A673 (cell line): ENCODE data around the gene IL1RAPL1. TPM values are rescaled to one million over a fixed set of nuclear protein-coding genes. Genes with fewer than 3 reads are reported as not detected.
A peak's percentile ranks its signal among the peaks of the same experiment; 100 is the strongest.
"Not testable (repeated sequence)": the region's sequence is repeated elsewhere in the genome, so short reads cannot be mapped to it uniquely, and the experiment has no call there.

Experiments used
- BruUV-seq: library from RNA; stranded (reverse); fragments of 400-500 nt; replicated peaks from 2 replicates; lab custom pipeline; 2021; lab: Mats Ljungman, UMichigan
- CTCF ChIA-PET: fragments of 300-600 bp; sonication (Branson Sonifier 250); formaldehyde crosslinking; loops from one replicate; lab custom pipeline; 2022; ENCODE audit warnings: antibody characterized with exemption; lab: Charles Lee
- POLR2A ChIA-PET: fragments of 300-600 bp; sonication (Branson Sonifier 250); formaldehyde crosslinking; loops from one replicate; lab custom pipeline; 2022; ENCODE audit warnings: antibody characterized with exemption; ENCODE audit not compliant: low non-redundant PET; lab: Charles Lee
- DNase-seq: peaks from one replicate; pipeline ENCODE4 v3.0.0-alpha.2; 2015; ENCODE audit warnings: low spot score
- H3K27ac ChIP-seq: fragments of 200-600 bp; sonication (generic); 2 replicates; pipeline ENCODE4 v1.5.1; 2016; ENCODE audit warnings: mixed run types, low read depth, mild to moderate bottlenecking, mixed read lengths, antibody characterized with exemption, low read length; ENCODE audit not compliant: poor library complexity, severe bottlenecking
- H3K27me3 ChIP-seq: fragments of 200-600 bp; sonication (generic); replicated peaks from 2 replicates; pipeline ENCODE4 v1.6.1; 2017; ENCODE audit warnings: mixed run types, low read depth, mild to moderate bottlenecking, mixed read lengths, antibody characterized with exemption, low read length; ENCODE audit not compliant: insufficient read depth, poor library complexity
- H3K36me3 ChIP-seq: fragments of 200-600 bp; sonication (generic); 2 replicates; pipeline ENCODE4 v1.6.1; 2016; ENCODE audit warnings: mixed run types, mild to moderate bottlenecking, mixed read lengths, antibody characterized with exemption, low read length; ENCODE audit not compliant: insufficient read depth, poor library complexity, severe bottlenecking
- H3K4me1 ChIP-seq: fragments of 200-600 bp; sonication (generic); 2 replicates; pipeline ENCODE4 v1.6.1; 2017; ENCODE audit warnings: mixed run types, mild to moderate bottlenecking, mixed read lengths, antibody characterized with exemption, low read length; ENCODE audit not compliant: insufficient read depth, poor library complexity, severe bottlenecking
- H3K4me3 ChIP-seq: fragments of 200-600 bp; sonication (generic); 2 replicates; pipeline ENCODE4 v1.5.1; 2016; ENCODE audit warnings: low read depth, mixed run types, mild to moderate bottlenecking, mixed read lengths, low read length; ENCODE audit not compliant: poor library complexity, severe bottlenecking
- H3K9me3 ChIP-seq: fragments of 200-600 bp; sonication (generic); 2 replicates; pipeline ENCODE4 v1.6.1; 2016; ENCODE audit warnings: mixed run types, low read depth, mild to moderate bottlenecking, mixed read lengths, antibody characterized with exemption, low read length; ENCODE audit not compliant: poor library complexity, severe bottlenecking
- EZH2 ChIP-seq: fragments of 200-600 bp; sonication (generic); IDR thresholded peaks from 2 replicates; pipeline ENCODE4 v1.6.1; 2017; ENCODE audit warnings: borderline replicate concordance, low read depth, mild to moderate bottlenecking, mixed read lengths, antibody characterized with exemption, low read length; ENCODE audit not compliant: poor library complexity, severe bottlenecking
- intact Hi-C: fragments of 100-400 bp; cut with micrococcal nuclease; formaldehyde crosslinking; loops from one replicate; pipeline ENCODE4 v1.10.0; 2022; ENCODE audit not compliant: unreplicated experiment
- total RNA-seq: library from RNA; stranded (reverse); gene quantifications from 2 replicates; pipeline ENCODE4 v1.2.3, GENCODE V29; 2021
- TF ChIP-seq, protein P1 (sequence below): fragments of 300-800, 200-600 bp; sonication (generic); conservative IDR thresholded peaks from 2 replicates; pipeline ENCODE4 v1.5.1; 2017; ENCODE audit warnings: low read depth, mild to moderate bottlenecking, antibody characterized with exemption, low read length, moderate library complexity, mixed read lengths

Gene IL1RAPL1
- total RNA-seq, 1 experiment from 2014 or later = 0.21 TPM

DNA sequence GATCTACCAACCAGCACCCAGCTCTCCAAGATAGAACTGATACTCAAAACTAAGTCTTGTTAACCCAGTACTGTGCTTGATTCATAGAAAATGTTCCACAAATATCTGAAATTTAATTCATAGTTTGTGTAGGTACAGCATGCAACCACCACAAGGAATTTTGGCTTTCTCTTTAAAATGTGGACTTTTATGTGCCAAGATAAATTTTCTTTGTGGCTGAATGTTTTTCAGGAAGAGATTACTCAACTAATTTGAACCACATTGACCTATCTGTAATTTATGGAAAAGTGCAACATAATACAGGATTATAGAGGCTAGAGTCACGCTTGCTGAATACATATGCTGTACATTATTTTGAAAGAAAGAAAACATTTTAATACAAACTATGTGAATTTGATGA lies 730.8 kb downstream of the IL1RAPL1 start:
- intact Hi-C loops = no loop called here
- Histone ChIP-seq H3K27me3 (no peaks in the 10 kb centered on the region), H3K9me3 (no peaks in the 10 kb centered on the region), H3K36me3 (no peaks in the 10 kb centered on the region), H3K4me3 (no peak overlapping the region), H3K4me1 (peaks cover 16% of the 10 kb centered on the region), H3K27ac (peak overlapping the region; percentile 17)
- DNase-seq = peak; percentile 51
- POLR2A ChIA-PET = no interaction called here
- no TSS peak for BruUV-seq
- CTCF ChIA-PET = no interaction called here
- no peak for TF ChIP-seq EZH2
- TF ChIP-seq, protein P1, sequence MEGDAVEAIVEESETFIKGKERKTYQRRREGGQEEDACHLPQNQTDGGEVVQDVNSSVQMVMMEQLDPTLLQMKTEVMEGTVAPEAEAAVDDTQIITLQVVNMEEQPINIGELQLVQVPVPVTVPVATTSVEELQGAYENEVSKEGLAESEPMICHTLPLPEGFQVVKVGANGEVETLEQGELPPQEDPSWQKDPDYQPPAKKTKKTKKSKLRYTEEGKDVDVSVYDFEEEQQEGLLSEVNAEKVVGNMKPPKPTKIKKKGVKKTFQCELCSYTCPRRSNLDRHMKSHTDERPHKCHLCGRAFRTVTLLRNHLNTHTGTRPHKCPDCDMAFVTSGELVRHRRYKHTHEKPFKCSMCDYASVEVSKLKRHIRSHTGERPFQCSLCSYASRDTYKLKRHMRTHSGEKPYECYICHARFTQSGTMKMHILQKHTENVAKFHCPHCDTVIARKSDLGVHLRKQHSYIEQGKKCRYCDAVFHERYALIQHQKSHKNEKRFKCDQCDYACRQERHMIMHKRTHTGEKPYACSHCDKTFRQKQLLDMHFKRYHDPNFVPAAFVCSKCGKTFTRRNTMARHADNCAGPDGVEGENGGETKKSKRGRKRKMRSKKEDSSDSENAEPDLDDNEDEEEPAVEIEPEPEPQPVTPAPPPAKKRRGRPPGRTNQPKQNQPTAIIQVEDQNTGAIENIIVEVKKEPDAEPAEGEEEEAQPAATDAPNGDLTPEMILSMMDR = no peak

DNA sequence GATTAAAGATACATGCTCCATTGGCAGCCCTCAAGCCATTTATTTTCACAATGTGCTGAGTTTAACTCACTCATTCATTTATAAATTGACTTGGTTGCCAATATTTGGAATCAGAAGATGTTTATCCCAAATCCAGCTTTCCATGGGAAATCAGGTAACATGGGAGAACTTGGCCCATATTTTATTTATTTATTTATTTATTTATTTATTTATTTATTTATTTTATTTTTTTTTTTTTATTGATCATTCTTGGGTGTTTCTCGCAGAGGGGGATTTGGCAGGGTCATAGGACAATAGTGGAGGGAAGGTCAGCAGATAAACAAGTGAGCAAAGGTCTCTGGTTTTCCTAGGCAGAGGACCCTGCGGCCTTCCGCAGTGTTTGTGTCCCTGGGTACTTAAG lies 745.2 kb downstream of the IL1RAPL1 start:
- POLR2A ChIA-PET, H3K9me3 ChIP-seq, H3K36me3 ChIP-seq, CTCF ChIA-PET, H3K4me1 ChIP-seq, H3K27me3 ChIP-seq, BruUV-seq, H3K4me3 ChIP-seq, DNase-seq, H3K27ac ChIP-seq, intact Hi-C loops: not testable (repeated sequence)

DNA sequence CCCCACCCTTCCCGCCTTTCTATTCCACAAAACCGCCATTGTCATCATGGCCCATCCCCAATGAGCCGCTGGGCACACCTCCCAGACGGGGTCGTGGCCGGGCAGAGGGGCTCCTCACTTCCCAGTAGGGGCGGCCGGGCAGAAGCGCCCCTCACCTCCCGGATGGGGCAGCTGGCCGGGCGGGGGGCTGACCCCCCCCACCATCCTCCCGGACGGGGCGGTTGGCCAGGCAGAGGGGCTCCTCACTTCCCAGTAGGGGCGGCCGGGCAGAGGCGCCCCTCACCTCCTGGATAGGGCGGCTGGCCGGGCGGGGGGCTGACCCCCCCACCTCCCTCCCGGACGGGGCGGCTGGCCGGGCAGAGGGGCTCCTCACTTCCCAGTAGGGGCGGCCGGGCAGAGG lies 745.8 kb downstream of the IL1RAPL1 start:
- CTCF ChIA-PET, H3K9me3 ChIP-seq, H3K27me3 ChIP-seq, POLR2A ChIA-PET, intact Hi-C loops, BruUV-seq, H3K27ac ChIP-seq, H3K36me3 ChIP-seq, H3K4me1 ChIP-seq, H3K4me3 ChIP-seq, DNase-seq: not testable (repeated sequence)

DNA sequence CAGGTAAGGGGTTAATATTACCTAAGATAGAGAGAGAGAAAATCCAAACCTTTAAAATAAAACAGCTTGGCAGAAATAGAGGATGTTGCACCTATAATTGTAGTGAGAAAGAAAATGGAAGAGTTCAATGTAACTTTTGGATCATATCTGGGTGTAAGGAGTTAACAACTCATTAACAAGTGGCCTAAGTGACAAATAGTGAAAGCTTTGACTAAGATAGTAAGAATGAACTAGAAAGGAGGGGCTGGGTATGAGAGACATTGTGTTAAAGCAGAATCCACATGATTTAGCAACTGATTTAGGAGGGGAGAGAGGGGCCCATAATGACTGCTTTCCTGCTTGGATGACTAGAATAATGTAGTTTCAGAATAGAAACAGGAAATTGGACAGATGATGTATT lies 761.0 kb downstream of the IL1RAPL1 start:
- ChIA-PET CTCF (no interaction called here), POLR2A (no interaction called here)
- TF ChIP-seq, protein P1 = no peak
- no peak for TF ChIP-seq EZH2
- no peaks in the 10 kb centered on the region for H3K27me3 ChIP-seq
- no peak overlapping the region for H3K27ac ChIP-seq
- BruUV-seq = no TSS peak
- intact Hi-C loops = no loop called here
- DNase-seq = peak; percentile 83
- H3K9me3 ChIP-seq = no peaks in the 10 kb centered on the region
- H3K4me3 ChIP-seq = no peak overlapping the region
- H3K36me3 ChIP-seq = no peaks in the 10 kb centered on the region
- peaks cover 9% of the 10 kb centered on the region for H3K4me1 ChIP-seq
